Measurements from ENCODE around the gene LRRC27.

The LRRC27 gene

GRCh38 chr10:132406750-132407149, 74.8 kb downstream of the LRRC27 start:
- Histone ChIP-seq H3K4me3 (ENCODE audit: low read length) (no peak overlapping the region), H3K4me1 (ENCODE audit: control insufficient read depth, insufficient read depth, low read length) (peaks cover 9% of the 10 kb centered on the region), H3K4me2 (ENCODE audit: low read length) (no peak overlapping the region), H3K36me3 (ENCODE audit: insufficient read depth, low read length) (peaks cover 3% of the 10 kb centered on the region), H3K27me3 (ENCODE audit: control insufficient read depth, insufficient read depth, low read length) (no peaks in the 10 kb centered on the region), H3K9me3 (replicated peaks; ENCODE audit: low read length) (no peaks in the 10 kb centered on the region), H3K9ac (ENCODE audit: low read depth, low read length) (no peak overlapping the region)

- Histone ChIP-seq H3K4me3 (ENCODE audit: low read length) (no peak overlapping the region), H3K4me2 (ENCODE audit: low read length) (no peak overlapping the region), H3K36me3 (ENCODE audit: insufficient read depth, low read length) (peaks cover 3% of the 10 kb centered on the region), H3K27me3 (ENCODE audit: control insufficient read depth, insufficient read depth, low read length) (no peaks in the 10 kb centered on the region), H3K4me1 (ENCODE audit: control insufficient read depth, insufficient read depth, low read length) (peaks cover 9% of the 10 kb centered on the region), H3K9me3 (replicated peaks; ENCODE audit: low read length) (no peaks in the 10 kb centered on the region), H3K9ac (ENCODE audit: low read depth, low read length) (no peak overlapping the region)
These were observed 75.3 kb downstream of the LRRC27 start for GRCh38 chr10:132407243-132407746.

GRCh38 chr10:132407846-132408278, 75.9 kb downstream of the LRRC27 start:
- Histone ChIP-seq H3K36me3 (ENCODE audit: insufficient read depth, low read length) (peaks cover 3% of the 10 kb centered on the region), H3K4me1 (ENCODE audit: control insufficient read depth, insufficient read depth, low read length) (peaks cover 13% of the 10 kb centered on the region), H3K9me3 (replicated peaks; ENCODE audit: low read length) (no peaks in the 10 kb centered on the region), H3K4me3 (ENCODE audit: low read length) (no peak overlapping the region), H3K4me2 (ENCODE audit: low read length) (no peak overlapping the region), H3K27me3 (ENCODE audit: control insufficient read depth, insufficient read depth, low read length) (no peaks in the 10 kb centered on the region), H3K9ac (ENCODE audit: low read depth, low read length) (no peak overlapping the region)

GRCh38 chr10:132408367-132408781, 76.4 kb downstream of the LRRC27 start:
- no peaks in the 10 kb centered on the region for H3K9me3 ChIP-seq (replicated peaks; ENCODE audit: low read length)
- H3K4me1 ChIP-seq (ENCODE audit: control insufficient read depth, insufficient read depth, low read length): peaks cover 18% of the 10 kb centered on the region
- H3K36me3 ChIP-seq (ENCODE audit: insufficient read depth, low read length): peaks cover 3% of the 10 kb centered on the region
- H3K27me3 ChIP-seq (ENCODE audit: control insufficient read depth, insufficient read depth, low read length): no peaks in the 10 kb centered on the region
- no peak overlapping the region for H3K4me2 ChIP-seq (ENCODE audit: low read length)
- H3K9ac ChIP-seq (ENCODE audit: low read depth, low read length): no peak overlapping the region
- no peak overlapping the region for H3K4me3 ChIP-seq (ENCODE audit: low read length)

- H3K4me2 ChIP-seq (ENCODE audit: low read length): no peak overlapping the region
- no peaks in the 10 kb centered on the region for H3K9me3 ChIP-seq (replicated peaks; ENCODE audit: low read length)
- H3K9ac ChIP-seq (ENCODE audit: low read depth, low read length): no peak overlapping the region
- H3K36me3 ChIP-seq (ENCODE audit: insufficient read depth, low read length): peaks cover 3% of the 10 kb centered on the region
- H3K27me3 ChIP-seq (ENCODE audit: control insufficient read depth, insufficient read depth, low read length): no peaks in the 10 kb centered on the region
- no peak overlapping the region for H3K4me3 ChIP-seq (ENCODE audit: low read length)
- H3K4me1 ChIP-seq (ENCODE audit: control insufficient read depth, insufficient read depth, low read length): peaks cover 21% of the 10 kb centered on the region
These were observed 77.1 kb downstream of the LRRC27 start for GRCh38 chr10:132408823-132409666.

GRCh38 chr10:132409667-132410028, 77.7 kb downstream of the LRRC27 start:
- Histone ChIP-seq H3K9me3 (replicated peaks; ENCODE audit: low read length) (no peaks in the 10 kb centered on the region), H3K27me3 (ENCODE audit: control insufficient read depth, insufficient read depth, low read length) (no peaks in the 10 kb centered on the region), H3K9ac (ENCODE audit: low read depth, low read length) (no peak overlapping the region), H3K36me3 (ENCODE audit: insufficient read depth, low read length) (peaks cover 3% of the 10 kb centered on the region), H3K4me2 (ENCODE audit: low read length) (no peak overlapping the region), H3K4me3 (ENCODE audit: low read length) (no peak overlapping the region), H3K4me1 (ENCODE audit: control insufficient read depth, insufficient read depth, low read length) (peaks cover 21% of the 10 kb centered on the region)

- Histone ChIP-seq H3K4me1 (ENCODE audit: control insufficient read depth, insufficient read depth, low read length) (peaks cover 21% of the 10 kb centered on the region), H3K27me3 (ENCODE audit: control insufficient read depth, insufficient read depth, low read length) (no peaks in the 10 kb centered on the region), H3K9ac (ENCODE audit: low read depth, low read length) (no peak overlapping the region), H3K36me3 (ENCODE audit: insufficient read depth, low read length) (peaks cover 3% of the 10 kb centered on the region), H3K4me3 (ENCODE audit: low read length) (no peak overlapping the region), H3K9me3 (replicated peaks; ENCODE audit: low read length) (no peaks in the 10 kb centered on the region), H3K4me2 (ENCODE audit: low read length) (no peak overlapping the region)
These were observed 78.2 kb downstream of the LRRC27 start for GRCh38 chr10:132410056-132410778.

GRCh38 chr10:132410779-132411532, 79.0 kb downstream of the LRRC27 start:
- no peak overlapping the region for H3K4me2 ChIP-seq (ENCODE audit: low read length)
- peaks cover 21% of the 10 kb centered on the region for H3K4me1 ChIP-seq (ENCODE audit: control insufficient read depth, insufficient read depth, low read length)
- no peaks in the 10 kb centered on the region for H3K9me3 ChIP-seq (replicated peaks; ENCODE audit: low read length)
- no peaks in the 10 kb centered on the region for H3K36me3 ChIP-seq (ENCODE audit: insufficient read depth, low read length)
- H3K27me3 ChIP-seq (ENCODE audit: control insufficient read depth, insufficient read depth, low read length): no peaks in the 10 kb centered on the region
- H3K4me3 ChIP-seq (ENCODE audit: low read length): no peak overlapping the region
- no peak overlapping the region for H3K9ac ChIP-seq (ENCODE audit: low read depth, low read length)

- H3K4me1 ChIP-seq (ENCODE audit: control insufficient read depth, insufficient read depth, low read length): peaks cover 21% of the 10 kb centered on the region
- no peak overlapping the region for H3K4me2 ChIP-seq (ENCODE audit: low read length)
- H3K36me3 ChIP-seq (ENCODE audit: insufficient read depth, low read length): no peaks in the 10 kb centered on the region
- H3K9me3 ChIP-seq (replicated peaks; ENCODE audit: low read length): no peaks in the 10 kb centered on the region
- H3K4me3 ChIP-seq (ENCODE audit: low read length): no peak overlapping the region
- no peak overlapping the region for H3K9ac ChIP-seq (ENCODE audit: low read depth, low read length)
- H3K27me3 ChIP-seq (ENCODE audit: control insufficient read depth, insufficient read depth, low read length): no peaks in the 10 kb centered on the region
These were observed 79.7 kb downstream of the LRRC27 start for GRCh38 chr10:132411561-132412253.

GRCh38 chr10:132412316-132413192, 80.6 kb downstream of the LRRC27 start:
- no peaks in the 10 kb centered on the region for H3K9me3 ChIP-seq (replicated peaks; ENCODE audit: low read length)
- peaks cover 19% of the 10 kb centered on the region for H3K4me1 ChIP-seq (ENCODE audit: control insufficient read depth, insufficient read depth, low read length)
- H3K4me3 ChIP-seq (ENCODE audit: low read length): no peak overlapping the region
- no peak overlapping the region for H3K9ac ChIP-seq (ENCODE audit: low read depth, low read length)
- H3K36me3 ChIP-seq (ENCODE audit: insufficient read depth, low read length): no peaks in the 10 kb centered on the region
- H3K27me3 ChIP-seq (ENCODE audit: control insufficient read depth, insufficient read depth, low read length): no peaks in the 10 kb centered on the region
- H3K4me2 ChIP-seq (ENCODE audit: low read length): no peak overlapping the region
